Measurements from ENCODE around the gene TSR3.

Gene TSR3

GRCh38 chr16:1326391-1326790, 25.3 kb downstream of the TSR3 start:
- H3K4me3 ChIP-seq (ENCODE audit: low read depth, low read length) = no peak overlapping the region

- H3K4me3 ChIP-seq (ENCODE audit: low read depth, low read length) = no peak overlapping the region
Measured at GRCh38 chr16:1325673-1326371, 25.9 kb downstream of the TSR3 start.

- no peak overlapping the region for H3K4me3 ChIP-seq (ENCODE audit: low read depth, low read length)
Measured at GRCh38 chr16:1325261-1325660, 26.4 kb downstream of the TSR3 start.

GRCh38 chr16:1324286-1324826, 27.3 kb downstream of the TSR3 start:
- no peak overlapping the region for H3K4me3 ChIP-seq (ENCODE audit: low read depth, low read length)

GRCh38 chr16:1323296-1324239, 28.1 kb downstream of the TSR3 start:
- H3K4me3 ChIP-seq (ENCODE audit: low read depth, low read length) = no peak overlapping the region

GRCh38 chr16:1322407-1322806, 29.3 kb downstream of the TSR3 start:
- no peak overlapping the region for H3K4me3 ChIP-seq (ENCODE audit: low read depth, low read length)

- no peak overlapping the region for H3K4me3 ChIP-seq (ENCODE audit: low read depth, low read length)
Measured at GRCh38 chr16:1320658-1321240, 30.9 kb downstream of the TSR3 start.

GRCh38 chr16:1320097-1320496, 31.6 kb downstream of the TSR3 start:
- H3K4me3 ChIP-seq (ENCODE audit: low read depth, low read length) = no peak overlapping the region

- no peak overlapping the region for H3K4me3 ChIP-seq (ENCODE audit: low read depth, low read length)
Measured at GRCh38 chr16:1319041-1319440, 32.6 kb downstream of the TSR3 start.

GRCh38 chr16:1318268-1318545, 33.5 kb downstream of the TSR3 start:
- H3K4me3 ChIP-seq (ENCODE audit: low read depth, low read length) = no peak overlapping the region

GRCh38 chr16:1317479-1318267, 34.0 kb downstream of the TSR3 start:
- H3K4me3 ChIP-seq (ENCODE audit: low read depth, low read length) = no peak overlapping the region

- no peak overlapping the region for H3K4me3 ChIP-seq (ENCODE audit: low read depth, low read length)
Measured at GRCh38 chr16:1316033-1316405, 35.7 kb downstream of the TSR3 start.

- H3K4me3 ChIP-seq (ENCODE audit: low read depth, low read length) = no peak overlapping the region
Measured at GRCh38 chr16:1315081-1316032, 36.3 kb downstream of the TSR3 start.

GRCh38 chr16:1314399-1315068, 37.1 kb downstream of the TSR3 start:
- H3K4me3 ChIP-seq (ENCODE audit: low read depth, low read length) = no peak overlapping the region

GRCh38 chr16:1313721-1314369, 37.8 kb downstream of the TSR3 start:
- H3K4me3 ChIP-seq (ENCODE audit: low read depth, low read length) = no peak overlapping the region

GRCh38 chr16:1312903-1313302, 38.8 kb downstream of the TSR3 start:
- no peak overlapping the region for H3K4me3 ChIP-seq (ENCODE audit: low read depth, low read length)

GRCh38 chr16:1312467-1312816, 39.2 kb downstream of the TSR3 start:
- no peak overlapping the region for H3K4me3 ChIP-seq (ENCODE audit: low read depth, low read length)

- no peak overlapping the region for H3K4me3 ChIP-seq (ENCODE audit: low read depth, low read length)
Measured at GRCh38 chr16:1311738-1312466, 39.8 kb downstream of the TSR3 start.

All from iPS-11a (cell line).